ENCODE data around the gene RYR3.

The RYR3 gene

DNA sequence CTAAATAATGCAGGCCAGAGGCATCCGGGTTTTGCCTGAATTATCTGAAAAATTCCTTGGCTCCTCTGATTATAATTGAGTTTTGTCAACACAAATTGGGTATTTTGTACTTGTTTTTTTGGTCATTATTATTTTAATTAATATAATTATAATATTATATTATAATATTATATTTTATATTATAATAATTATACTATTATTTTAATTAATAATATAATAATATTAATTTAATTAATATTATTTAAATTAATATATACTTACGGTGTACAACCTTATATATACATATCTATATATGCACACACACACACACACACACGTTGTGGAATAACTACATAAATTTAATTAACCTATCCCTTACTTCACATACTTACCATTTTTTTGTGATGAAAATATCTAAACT, 73.5 kb downstream of the RYR3 start:
- DNase-seq (ENCODE audit: low read depth) = no peak

GRCh38 chr15:33392453-33392852, 81.7 kb downstream of the RYR3 start:
- no peak for DNase-seq (ENCODE audit: low read depth)

DNA sequence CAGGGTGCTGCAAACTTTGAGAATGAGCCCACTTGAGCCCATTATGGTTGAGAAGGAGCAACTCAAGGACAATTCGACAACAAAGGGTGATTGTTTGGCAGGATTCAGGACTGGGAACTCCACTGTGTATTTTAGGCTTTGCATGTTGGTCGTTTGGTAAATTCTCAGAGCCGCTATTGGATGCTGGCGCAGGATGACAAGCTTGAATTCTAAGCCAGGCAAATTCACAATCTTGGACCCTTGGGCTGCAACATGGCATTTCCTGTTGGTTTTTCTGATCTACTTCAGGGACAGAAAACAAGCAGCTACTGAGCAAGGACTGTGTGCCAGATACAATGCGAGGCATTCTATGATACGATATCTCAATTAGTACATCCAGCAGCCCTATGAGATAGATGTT, 82.8 kb downstream of the RYR3 start:
- no peak for DNase-seq (ENCODE audit: low read depth)

DNA sequence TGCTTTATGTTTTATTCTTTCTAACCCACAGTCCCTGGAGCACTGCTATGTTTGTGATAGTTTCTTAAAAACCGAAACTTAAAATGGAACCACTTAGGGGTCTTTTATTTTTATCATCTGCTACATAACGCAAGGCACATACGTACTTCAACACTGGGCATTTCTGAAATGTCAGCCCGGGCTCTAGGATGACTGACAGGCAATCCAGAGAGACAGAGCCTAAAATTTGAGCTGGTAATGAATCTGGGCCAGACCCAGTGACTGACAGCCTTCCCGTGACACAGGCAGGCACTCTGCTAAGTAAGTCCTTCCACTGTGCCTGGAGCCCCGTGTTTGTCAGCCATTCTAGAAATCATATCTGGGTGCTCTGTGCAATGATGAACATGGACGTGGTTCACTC, 84.6 kb downstream of the RYR3 start:
- DNase-seq (ENCODE audit: low read depth) = no peak

GRCh38 chr15:33395846-33396245, 85.1 kb downstream of the RYR3 start:
- no peak for DNase-seq (ENCODE audit: low read depth)

DNA sequence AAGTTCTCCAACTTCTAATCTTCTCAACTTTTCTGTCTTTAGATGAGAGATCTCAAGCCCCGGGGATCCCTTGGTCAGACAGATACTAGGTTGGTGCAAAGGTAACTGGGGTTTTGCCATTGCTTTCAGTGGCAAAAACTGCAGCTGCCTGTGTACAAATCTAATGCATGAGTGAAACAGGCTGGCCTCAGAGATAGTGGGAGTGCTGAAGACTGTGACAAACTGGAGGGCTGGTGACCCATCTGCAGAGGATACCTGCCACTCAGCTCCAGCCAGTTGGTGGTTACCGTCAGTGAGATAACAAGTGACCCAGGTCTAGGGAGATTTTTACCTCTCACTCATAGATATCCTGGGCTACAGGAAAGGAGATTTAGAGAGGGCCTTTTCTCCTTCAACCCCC, 85.7 kb downstream of the RYR3 start:
- no peak for DNase-seq (ENCODE audit: low read depth)

GRCh38 chr15:33398555-33398954, 87.8 kb downstream of the RYR3 start:
- DNase-seq (ENCODE audit: low read depth) = no peak

DNA sequence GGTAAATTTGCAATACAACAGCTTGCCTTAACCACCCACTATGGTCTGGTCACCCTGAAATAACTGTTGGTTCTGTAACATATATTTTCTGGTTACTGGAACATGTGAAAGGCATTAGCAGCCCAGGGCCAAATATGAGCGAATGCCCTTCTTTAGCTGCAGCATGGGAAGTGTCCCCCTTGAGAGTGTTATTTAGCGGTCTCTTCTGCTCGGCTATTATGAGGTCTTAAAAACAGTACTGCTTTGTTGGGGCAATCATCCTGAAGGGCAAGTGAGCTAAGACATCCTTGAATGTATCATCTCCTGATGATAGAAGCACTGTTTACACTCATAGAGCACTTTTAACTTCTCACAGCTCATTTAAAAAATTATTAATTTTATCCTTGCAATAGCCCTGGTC, 90.2 kb downstream of the RYR3 start:
- no peak for DNase-seq (ENCODE audit: low read depth)

- no peak for DNase-seq (ENCODE audit: low read depth)
These were observed 91.8 kb downstream of the RYR3 start for GRCh38 chr15:33402600-33402999.

GRCh38 chr15:33405096-33405495, 94.3 kb downstream of the RYR3 start:
- no peak for DNase-seq (ENCODE audit: low read depth)

- no peak for DNase-seq (ENCODE audit: low read depth)
These were observed 101.1 kb downstream of the RYR3 start for GRCh38 chr15:33411596-33412540.

DNA sequence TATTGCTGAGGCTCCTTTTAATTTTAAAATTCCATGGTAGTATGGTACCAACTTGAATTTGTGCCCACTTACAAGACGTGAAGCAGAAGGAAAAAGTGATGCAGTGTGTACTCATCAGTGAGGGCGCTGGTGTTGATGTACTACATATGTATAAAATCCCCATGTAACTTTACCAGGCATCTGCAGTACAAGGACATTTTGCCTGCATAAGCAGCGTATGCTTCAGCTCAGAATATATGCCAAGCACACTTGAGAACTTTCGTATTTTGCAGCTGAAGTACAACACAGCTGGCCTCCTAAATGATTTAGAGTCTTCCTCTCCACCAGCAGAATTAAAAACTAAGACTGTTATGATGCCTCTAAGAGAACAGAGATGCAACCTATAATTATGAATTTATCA, 108.9 kb downstream of the RYR3 start:
- no peak for DNase-seq (ENCODE audit: low read depth)

- no peak for DNase-seq (ENCODE audit: low read depth)
These were observed 113.3 kb downstream of the RYR3 start for GRCh38 chr15:33424025-33424424.

DNA sequence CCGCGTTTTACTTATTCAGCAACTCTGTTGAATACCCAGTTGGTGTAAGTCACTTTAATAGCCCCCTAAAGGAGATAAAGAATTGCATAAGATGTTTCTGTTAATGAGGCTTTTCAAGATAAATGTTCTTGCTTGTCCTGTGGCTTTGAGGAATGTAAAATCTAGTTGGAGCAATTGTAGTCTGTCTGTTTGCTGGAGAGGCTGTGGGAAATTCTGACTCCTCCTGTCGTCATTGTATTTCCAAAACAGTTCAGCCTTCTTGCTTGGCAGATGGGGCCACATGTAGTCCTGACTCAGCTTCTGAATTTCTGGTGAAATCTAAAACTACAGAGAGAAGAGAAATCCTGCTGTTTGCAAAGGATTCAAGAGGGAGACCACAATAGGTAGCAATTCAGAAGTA, 114.4 kb downstream of the RYR3 start:
- no peak for DNase-seq (ENCODE audit: low read depth)

DNA sequence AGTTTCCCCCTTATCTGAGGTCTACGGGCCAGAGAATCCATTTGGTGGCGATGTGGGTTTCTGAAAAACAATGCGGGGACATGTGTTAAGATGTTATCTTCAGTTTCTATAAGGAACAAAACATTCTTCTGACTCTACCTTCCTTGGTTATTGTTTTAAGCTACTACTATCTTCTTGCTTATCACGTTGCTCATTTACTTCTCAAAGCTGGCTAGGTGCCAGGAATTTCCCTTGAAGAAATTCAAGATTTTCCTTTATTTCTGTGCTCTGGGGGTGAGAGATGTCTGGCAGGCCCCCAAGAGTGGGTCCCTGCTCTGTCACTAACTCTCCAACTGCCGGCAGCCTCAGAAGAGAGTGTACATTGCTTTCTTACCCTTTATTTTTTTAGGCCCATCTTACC, 119.8 kb downstream of the RYR3 start:
- no peak for DNase-seq (ENCODE audit: low read depth)

GRCh38 chr15:33433821-33434220, 123.1 kb downstream of the RYR3 start:
- DNase-seq (ENCODE audit: low read depth) = no peak

GRCh38 chr15:33438396-33438795, 127.6 kb downstream of the RYR3 start:
- DNase-seq (ENCODE audit: low read depth) = no peak

DNA sequence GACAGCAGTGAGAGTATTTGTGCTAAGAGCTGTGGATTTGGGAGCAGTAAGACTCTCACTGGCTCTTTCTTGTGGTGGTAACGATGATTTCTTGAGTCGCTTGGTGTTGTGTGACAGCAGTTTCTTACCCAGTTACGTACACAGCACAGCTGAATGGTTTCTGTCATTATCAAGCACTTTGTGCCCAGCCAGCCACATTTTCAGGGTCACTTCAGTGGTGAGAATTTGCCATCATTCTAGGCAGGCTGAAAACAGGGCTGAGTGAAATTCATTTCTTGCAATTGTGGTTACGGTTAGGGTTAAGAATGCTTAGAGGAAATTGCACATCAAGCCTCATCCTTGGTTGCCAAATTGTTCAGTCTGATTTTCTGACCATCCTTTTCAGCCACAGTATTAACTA, 130.1 kb downstream of the RYR3 start:
- no peak for DNase-seq (ENCODE audit: low read depth)

DNA sequence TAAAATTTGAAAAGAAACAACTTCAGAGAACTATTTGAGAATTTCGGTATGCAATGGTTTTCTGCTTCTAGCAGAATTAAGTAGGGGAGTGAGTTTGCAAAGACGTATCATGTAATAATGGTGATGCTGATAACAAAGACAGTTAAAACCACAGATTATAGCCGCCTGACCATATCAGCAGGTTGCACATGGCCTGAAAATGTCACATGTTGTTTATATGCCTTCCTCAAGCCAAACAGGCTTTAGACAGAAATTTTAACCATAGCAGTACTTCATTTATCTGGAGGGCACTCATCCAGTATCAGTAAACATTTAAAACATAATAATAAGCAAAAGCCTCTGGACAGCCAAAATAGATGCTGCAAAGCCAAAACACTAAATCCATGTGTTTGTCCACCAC, 131.7 kb downstream of the RYR3 start:
- no peak for DNase-seq (ENCODE audit: low read depth)

GRCh38 chr15:33443708-33444107, 132.9 kb downstream of the RYR3 start:
- no peak for DNase-seq (ENCODE audit: low read depth)

- no peak for DNase-seq (ENCODE audit: low read depth)
These were observed 135.2 kb downstream of the RYR3 start for GRCh38 chr15:33445984-33446383.

DNA sequence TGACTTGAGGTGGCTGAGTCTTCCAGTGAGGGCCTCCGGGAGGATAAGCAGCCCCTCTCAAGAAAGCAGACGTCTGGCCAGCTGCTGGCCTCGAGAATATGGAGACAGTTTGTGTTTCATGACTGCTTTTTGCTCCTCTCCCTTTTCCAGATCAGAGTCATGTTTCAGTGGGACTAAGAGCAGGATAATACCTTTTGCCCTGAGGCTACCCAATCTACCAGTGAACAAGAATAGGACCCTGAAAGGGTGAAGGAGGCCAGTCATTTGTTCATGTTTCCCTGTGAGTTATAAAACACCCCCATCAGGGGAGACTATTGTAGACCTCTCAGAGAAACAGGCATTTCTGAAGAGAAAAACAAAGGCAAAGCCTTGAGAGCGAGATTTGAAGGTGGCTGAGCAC, 137.4 kb downstream of the RYR3 start:
- DNase-seq (ENCODE audit: low read depth) = no peak

- DNase-seq (ENCODE audit: low read depth) = no peak
These were observed 138.3 kb downstream of the RYR3 start for GRCh38 chr15:33448961-33449606.

DNA sequence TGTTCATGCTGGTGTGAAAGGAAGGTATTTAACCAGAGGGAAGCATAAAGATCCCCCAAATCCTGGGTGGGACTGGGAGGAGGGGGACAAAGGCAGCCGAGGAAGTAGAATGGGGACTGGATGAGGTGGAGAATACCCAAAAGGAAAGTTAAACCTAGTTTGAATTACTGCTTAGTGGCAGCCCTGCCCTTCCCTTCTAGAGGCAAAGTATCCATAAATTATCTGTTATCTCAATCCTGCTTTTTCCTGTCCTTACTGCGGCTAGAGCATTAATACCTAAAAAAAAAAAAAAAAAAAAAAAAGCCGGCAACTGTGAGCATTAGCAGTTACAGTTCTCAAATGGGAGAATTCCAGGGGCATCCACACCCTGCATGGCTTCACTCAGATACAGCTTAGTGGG, 139.0 kb downstream of the RYR3 start:
- no peak for DNase-seq (ENCODE audit: low read depth)

Data from stimulated activated CD8-positive, alpha-beta memory T cell treated with anti-CD3 and anti-CD28 coated beads, Interleukin-15, amount 100 ng/mL, for 24 hours (primary cell).